Loucy (cell line): ENCODE measurements around the gene SLBP.

Source experiments
- H2AFZ ChIP-seq: fragments of 200-600 bp; sonication (generic); 2 replicates; pipeline ENCODE4 v1.6.0; 2016; ENCODE audit warnings: antibody characterized with exemption, mild to moderate bottlenecking, low read length, moderate library complexity
- H3F3A ChIP-seq: fragments of 200-600 bp; 2 replicates; pipeline ENCODE4 v1.6.0; 2016; ENCODE audit warnings: antibody characterized with exemption, low read depth, mild to moderate bottlenecking
- H3K27me3 ChIP-seq: fragments of 200-600 bp; sonication (generic); 2 replicates; pipeline ENCODE4 v1.6.1; 2014; ENCODE audit warnings: low read length, mild to moderate bottlenecking; ENCODE audit not compliant: insufficient read depth, poor library complexity, severe bottlenecking
- H3K36me3 ChIP-seq: fragments of 200-600 bp; sonication (generic); 2 replicates; pipeline ENCODE4 v1.6.1; 2016; ENCODE audit warnings: low read length; ENCODE audit not compliant: insufficient read depth
- H3K4me1 ChIP-seq: fragments of 200-600 bp; sonication (generic); 2 replicates; pipeline ENCODE4 v1.5.1; 2014; ENCODE audit warnings: low read length, mild to moderate bottlenecking; ENCODE audit not compliant: insufficient read depth, poor library complexity, severe bottlenecking
- H3K4me2 ChIP-seq: fragments of 200-600 bp; sonication (generic); 2 replicates; pipeline ENCODE4 v1.6.0; 2014; ENCODE audit warnings: antibody characterized with exemption, low read length, low read depth, mild to moderate bottlenecking; ENCODE audit not compliant: poor library complexity, severe bottlenecking
- H3K4me3 ChIP-seq: fragments of 200-600 bp; sonication (generic); 2 replicates; pipeline ENCODE4 v1.5.1; 2014; ENCODE audit warnings: low read length, mild to moderate bottlenecking, mixed read lengths; ENCODE audit not compliant: poor library complexity, severe bottlenecking
- H3K79me2 ChIP-seq: fragments of 200-600 bp; sonication (generic); 2 replicates; pipeline ENCODE4 v1.6.1; 2014; ENCODE audit warnings: low read length; ENCODE audit not compliant: insufficient read depth
- H3K9ac ChIP-seq: fragments of 200-600 bp; sonication (generic); 2 replicates; pipeline ENCODE4 v1.6.0; 2014; ENCODE audit warnings: mild to moderate bottlenecking, low read depth, low read length, moderate library complexity; ENCODE audit not compliant: poor library complexity, severe bottlenecking
- H3K9me2 ChIP-seq: fragments of 200-600 bp; sonication (generic); replicated peaks from 2 replicates; pipeline ENCODE4 v1.6.1; 2016; ENCODE audit warnings: low read depth, low read length, mixed read lengths
- H3K9me3 ChIP-seq: fragments of 200-600 bp; sonication (generic); 2 replicates; pipeline ENCODE4 v1.6.1; 2014; ENCODE audit warnings: mild to moderate bottlenecking, antibody characterized with exemption, low read length, low read depth; ENCODE audit not compliant: insufficient read depth
- H4K20me1 ChIP-seq: fragments of 200-600 bp; sonication (generic); 2 replicates; pipeline ENCODE4 v1.6.0; 2014; ENCODE audit warnings: antibody characterized with exemption, low read length, mild to moderate bottlenecking; ENCODE audit not compliant: insufficient read depth, poor library complexity, severe bottlenecking
- EZH2phosphoT487 ChIP-seq: fragments of 200-600 bp; IDR thresholded peaks from 2 replicates; pipeline ENCODE4 v1.6.1; 2018; ENCODE audit warnings: antibody characterized with exemption, mild to moderate bottlenecking, moderate library complexity, borderline replicate concordance
- TF ChIP-seq, protein P1 (sequence below): fragments of 200-600 bp; sonication (generic); conservative IDR thresholded peaks from 2 replicates; pipeline ENCODE4 v1.5.1; 2014; ENCODE audit warnings: mild to moderate bottlenecking, antibody characterized with exemption, low read length

The SLBP gene

GRCh38 chr4:1759818-1760223 lies 47.7 kb upstream of the SLBP start:
- Histone ChIP-seq H3K4me1 (no peaks in the 10 kb centered on the region), H2AFZ (no peak overlapping the region), H3F3A (no peaks in the 10 kb centered on the region), H3K4me2 (no peak overlapping the region), H3K9me2 (no peaks in the 10 kb centered on the region), H3K4me3 (no peak overlapping the region), H3K36me3 (no peaks in the 10 kb centered on the region), H4K20me1 (no peaks in the 10 kb centered on the region), H3K9me3 (no peaks in the 10 kb centered on the region), H3K9ac (no peak overlapping the region), H3K79me2 (no peaks in the 10 kb centered on the region), H3K27me3 (no peaks in the 10 kb centered on the region)
- no peak for TF ChIP-seq EZH2phosphoT487

GRCh38 chr4:1759170-1759817 lies 47.2 kb upstream of the SLBP start:
- no peak overlapping the region for H3K4me2 ChIP-seq

DNA sequence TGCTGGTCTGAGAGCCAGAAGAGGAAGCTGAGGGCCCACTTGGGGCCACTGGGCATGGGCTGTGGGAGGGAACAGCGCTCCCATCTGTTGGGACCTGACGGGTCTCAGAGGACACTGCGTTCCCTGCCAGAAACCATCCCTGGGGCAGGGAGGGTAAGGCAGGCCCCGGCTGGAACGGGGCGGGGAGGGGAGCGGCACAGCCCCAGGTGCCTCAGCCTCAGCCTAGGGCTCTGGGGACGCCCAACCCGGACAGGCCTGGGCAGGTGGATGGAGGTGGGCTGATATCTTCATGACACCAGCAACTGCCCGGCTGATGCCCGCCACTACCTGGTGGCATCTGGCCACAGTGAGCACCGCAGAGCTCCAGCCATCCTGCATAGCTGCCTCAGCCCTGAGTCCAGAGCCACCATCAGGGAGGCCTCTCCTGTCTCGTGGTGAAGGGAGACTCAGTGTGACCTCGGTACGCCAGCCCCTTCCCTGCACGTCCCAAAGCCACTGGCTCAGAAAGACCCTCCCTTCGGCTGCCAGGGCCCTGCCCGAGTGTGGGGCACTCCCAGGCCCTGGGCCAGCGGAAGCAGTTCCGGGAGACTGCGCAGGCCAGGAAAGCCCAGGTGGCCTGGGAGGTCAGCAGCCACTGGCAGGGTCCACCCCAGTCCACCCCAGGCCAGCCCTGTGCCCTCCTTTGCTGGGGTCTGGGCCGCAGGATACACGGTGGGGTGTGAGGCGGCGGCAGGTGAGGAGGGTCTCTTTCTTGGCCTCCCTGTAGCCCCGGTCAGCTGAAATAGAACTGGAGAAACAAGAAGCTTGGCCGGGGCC lies 46.4 kb upstream of the SLBP start:
- H3K4me3 ChIP-seq, result no peak overlapping the region
- TF ChIP-seq, protein P1, sequence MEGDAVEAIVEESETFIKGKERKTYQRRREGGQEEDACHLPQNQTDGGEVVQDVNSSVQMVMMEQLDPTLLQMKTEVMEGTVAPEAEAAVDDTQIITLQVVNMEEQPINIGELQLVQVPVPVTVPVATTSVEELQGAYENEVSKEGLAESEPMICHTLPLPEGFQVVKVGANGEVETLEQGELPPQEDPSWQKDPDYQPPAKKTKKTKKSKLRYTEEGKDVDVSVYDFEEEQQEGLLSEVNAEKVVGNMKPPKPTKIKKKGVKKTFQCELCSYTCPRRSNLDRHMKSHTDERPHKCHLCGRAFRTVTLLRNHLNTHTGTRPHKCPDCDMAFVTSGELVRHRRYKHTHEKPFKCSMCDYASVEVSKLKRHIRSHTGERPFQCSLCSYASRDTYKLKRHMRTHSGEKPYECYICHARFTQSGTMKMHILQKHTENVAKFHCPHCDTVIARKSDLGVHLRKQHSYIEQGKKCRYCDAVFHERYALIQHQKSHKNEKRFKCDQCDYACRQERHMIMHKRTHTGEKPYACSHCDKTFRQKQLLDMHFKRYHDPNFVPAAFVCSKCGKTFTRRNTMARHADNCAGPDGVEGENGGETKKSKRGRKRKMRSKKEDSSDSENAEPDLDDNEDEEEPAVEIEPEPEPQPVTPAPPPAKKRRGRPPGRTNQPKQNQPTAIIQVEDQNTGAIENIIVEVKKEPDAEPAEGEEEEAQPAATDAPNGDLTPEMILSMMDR, result no peak
- no peak for TF ChIP-seq EZH2phosphoT487
- no peak overlapping the region for H3K9ac ChIP-seq
- H3K9me3 ChIP-seq, result no peaks in the 10 kb centered on the region
- H3K4me2 ChIP-seq, result no peak overlapping the region
- no peaks in the 10 kb centered on the region for H4K20me1 ChIP-seq
- no peaks in the 10 kb centered on the region for H3F3A ChIP-seq
- no peaks in the 10 kb centered on the region for H3K79me2 ChIP-seq
- H3K4me1 ChIP-seq, result no peaks in the 10 kb centered on the region
- no peaks in the 10 kb centered on the region for H3K9me2 ChIP-seq
- no peak overlapping the region for H2AFZ ChIP-seq
- no peaks in the 10 kb centered on the region for H3K27me3 ChIP-seq
- no peaks in the 10 kb centered on the region for H3K36me3 ChIP-seq

More at GRCh38 chr4:1759170-1759817, 47.2 kb upstream of the SLBP start:
- no peaks in the 10 kb centered on the region for H3K27me3 ChIP-seq
- H3K9ac ChIP-seq, result no peak overlapping the region
- no peak overlapping the region for H2AFZ ChIP-seq
- no peaks in the 10 kb centered on the region for H3F3A ChIP-seq
- no peak for TF ChIP-seq EZH2phosphoT487
- TF ChIP-seq, protein P1, result no peak
- H3K4me3 ChIP-seq, result no peak overlapping the region
- no peaks in the 10 kb centered on the region for H4K20me1 ChIP-seq
- H3K9me3 ChIP-seq, result no peaks in the 10 kb centered on the region
- no peaks in the 10 kb centered on the region for H3K79me2 ChIP-seq
- no peaks in the 10 kb centered on the region for H3K9me2 ChIP-seq
- H3K4me1 ChIP-seq, result no peaks in the 10 kb centered on the region
- no peaks in the 10 kb centered on the region for H3K36me3 ChIP-seq
